Loucy (cell line): ENCODE results near the gene KEAP1.

Source experiments
- H2AFZ ChIP-seq: fragments of 200-600 bp; sonication (generic); 2 replicates; pipeline ENCODE4 v1.6.0; 2016; ENCODE audit warnings: antibody characterized with exemption, mild to moderate bottlenecking, low read length, moderate library complexity
- H3F3A ChIP-seq: fragments of 200-600 bp; 2 replicates; pipeline ENCODE4 v1.6.0; 2016; ENCODE audit warnings: antibody characterized with exemption, low read depth, mild to moderate bottlenecking
- H3K27me3 ChIP-seq: fragments of 200-600 bp; sonication (generic); 2 replicates; pipeline ENCODE4 v1.6.1; 2014; ENCODE audit warnings: low read length, mild to moderate bottlenecking; ENCODE audit not compliant: insufficient read depth, poor library complexity, severe bottlenecking
- H3K36me3 ChIP-seq: fragments of 200-600 bp; sonication (generic); 2 replicates; pipeline ENCODE4 v1.6.1; 2016; ENCODE audit warnings: low read length; ENCODE audit not compliant: insufficient read depth
- H3K4me1 ChIP-seq: fragments of 200-600 bp; sonication (generic); 2 replicates; pipeline ENCODE4 v1.5.1; 2014; ENCODE audit warnings: low read length, mild to moderate bottlenecking; ENCODE audit not compliant: insufficient read depth, poor library complexity, severe bottlenecking
- H3K4me2 ChIP-seq: fragments of 200-600 bp; sonication (generic); 2 replicates; pipeline ENCODE4 v1.6.0; 2014; ENCODE audit warnings: antibody characterized with exemption, low read length, low read depth, mild to moderate bottlenecking; ENCODE audit not compliant: poor library complexity, severe bottlenecking
- H3K4me3 ChIP-seq: fragments of 200-600 bp; sonication (generic); 2 replicates; pipeline ENCODE4 v1.5.1; 2014; ENCODE audit warnings: low read length, mild to moderate bottlenecking, mixed read lengths; ENCODE audit not compliant: poor library complexity, severe bottlenecking
- H3K79me2 ChIP-seq: fragments of 200-600 bp; sonication (generic); 2 replicates; pipeline ENCODE4 v1.6.1; 2014; ENCODE audit warnings: low read length; ENCODE audit not compliant: insufficient read depth
- H3K9ac ChIP-seq: fragments of 200-600 bp; sonication (generic); 2 replicates; pipeline ENCODE4 v1.6.0; 2014; ENCODE audit warnings: mild to moderate bottlenecking, low read depth, low read length, moderate library complexity; ENCODE audit not compliant: poor library complexity, severe bottlenecking
- H3K9me2 ChIP-seq: fragments of 200-600 bp; sonication (generic); replicated peaks from 2 replicates; pipeline ENCODE4 v1.6.1; 2016; ENCODE audit warnings: low read depth, low read length, mixed read lengths
- H3K9me3 ChIP-seq: fragments of 200-600 bp; sonication (generic); 2 replicates; pipeline ENCODE4 v1.6.1; 2014; ENCODE audit warnings: mild to moderate bottlenecking, antibody characterized with exemption, low read length, low read depth; ENCODE audit not compliant: insufficient read depth
- H4K20me1 ChIP-seq: fragments of 200-600 bp; sonication (generic); 2 replicates; pipeline ENCODE4 v1.6.0; 2014; ENCODE audit warnings: antibody characterized with exemption, low read length, mild to moderate bottlenecking; ENCODE audit not compliant: insufficient read depth, poor library complexity, severe bottlenecking
- CTCF ChIP-seq: fragments of 200-600 bp; sonication (generic); conservative IDR thresholded peaks from 2 replicates; pipeline ENCODE4 v1.5.1; 2014; ENCODE audit warnings: mild to moderate bottlenecking, antibody characterized with exemption, low read length
- EZH2phosphoT487 ChIP-seq: fragments of 200-600 bp; IDR thresholded peaks from 2 replicates; pipeline ENCODE4 v1.6.1; 2018; ENCODE audit warnings: antibody characterized with exemption, mild to moderate bottlenecking, moderate library complexity, borderline replicate concordance

The KEAP1 gene

DNA sequence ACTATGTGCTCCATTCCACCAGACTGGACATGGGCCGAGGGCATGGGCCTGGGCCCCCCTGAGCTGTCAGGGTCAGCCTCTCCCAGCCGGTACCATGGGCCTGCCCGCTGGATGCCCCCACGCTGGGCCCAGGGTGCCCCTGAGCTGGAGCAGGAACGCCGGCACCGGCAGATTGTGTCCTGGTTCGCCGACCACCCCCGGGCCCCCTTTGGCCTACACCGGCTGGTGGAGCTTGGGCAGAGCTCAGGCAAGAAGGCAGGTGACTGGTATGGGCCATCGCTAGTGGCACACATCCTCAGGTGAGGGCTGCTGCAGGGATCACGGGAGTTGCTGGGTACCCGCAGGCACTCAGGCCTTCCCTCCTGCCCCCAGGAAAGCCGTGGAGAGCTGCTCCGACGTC lies 43.7 kb upstream of the KEAP1 start:
- Histone ChIP-seq H3K9me3 (no peaks in the 10 kb centered on the region), H3K9me2 (no peaks in the 10 kb centered on the region), H2AFZ (no peak overlapping the region), H4K20me1 (peaks cover 20% of the 10 kb centered on the region), H3K4me1 (peaks cover 29% of the 10 kb centered on the region), H3K27me3 (peaks cover 6% of the 10 kb centered on the region), H3K4me3 (peak overlapping the region; percentile 32), H3K36me3 (peaks cover 38% of the 10 kb centered on the region; the same call in 1 of the 2 replicates), H3K4me2 (peak overlapping the region; percentile 57), H3F3A (peaks cover 5% of the 10 kb centered on the region), H3K79me2 (peaks cover 73% of the 10 kb centered on the region), H3K9ac (peak overlapping the region; percentile 39)
- TF ChIP-seq CTCF = no peak
- TF ChIP-seq EZH2phosphoT487 = no peak

DNA sequence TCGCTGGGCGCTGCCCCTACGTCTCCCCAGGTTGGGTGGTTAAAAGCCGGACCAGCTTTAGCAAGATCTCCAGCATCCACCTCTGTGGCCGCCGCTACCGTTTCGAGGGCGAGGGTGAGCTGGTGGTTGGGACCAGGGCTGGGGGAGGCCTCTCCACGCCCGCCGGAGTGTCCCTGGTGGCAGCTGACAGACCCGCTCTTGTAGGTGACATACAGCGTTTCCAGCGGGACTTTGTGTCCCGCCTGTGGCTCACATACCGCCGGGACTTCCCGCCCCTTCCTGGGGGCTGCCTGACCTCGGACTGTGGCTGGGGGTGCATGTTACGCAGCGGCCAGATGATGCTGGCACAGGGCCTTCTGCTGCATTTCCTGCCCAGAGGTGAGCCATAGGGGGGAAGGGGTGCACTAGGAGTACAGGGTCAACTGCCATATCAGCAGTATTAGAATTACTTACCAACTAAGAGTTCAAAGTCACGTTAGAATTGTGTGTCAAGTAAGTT lies 41.6 kb upstream of the KEAP1 start:
- Histone ChIP-seq H3K9me3 (no peaks in the 10 kb centered on the region), H3K4me3 (peak overlapping the region; percentile 95), H2AFZ (no peak overlapping the region), H3K4me2 (peak overlapping the region; percentile 92), H3K4me1 (peaks cover 21% of the 10 kb centered on the region), H3K36me3 (peaks cover 19% of the 10 kb centered on the region; the same call in 1 of the 2 replicates), H3K9me2 (no peaks in the 10 kb centered on the region), H3K9ac (peak overlapping the region; percentile 99), H3K79me2 (peaks cover 56% of the 10 kb centered on the region), H3K27me3 (peaks cover 6% of the 10 kb centered on the region), H4K20me1 (peaks cover 20% of the 10 kb centered on the region), H3F3A (peaks cover 5% of the 10 kb centered on the region)
- TF ChIP-seq EZH2phosphoT487 (no peak), CTCF (no peak)

DNA sequence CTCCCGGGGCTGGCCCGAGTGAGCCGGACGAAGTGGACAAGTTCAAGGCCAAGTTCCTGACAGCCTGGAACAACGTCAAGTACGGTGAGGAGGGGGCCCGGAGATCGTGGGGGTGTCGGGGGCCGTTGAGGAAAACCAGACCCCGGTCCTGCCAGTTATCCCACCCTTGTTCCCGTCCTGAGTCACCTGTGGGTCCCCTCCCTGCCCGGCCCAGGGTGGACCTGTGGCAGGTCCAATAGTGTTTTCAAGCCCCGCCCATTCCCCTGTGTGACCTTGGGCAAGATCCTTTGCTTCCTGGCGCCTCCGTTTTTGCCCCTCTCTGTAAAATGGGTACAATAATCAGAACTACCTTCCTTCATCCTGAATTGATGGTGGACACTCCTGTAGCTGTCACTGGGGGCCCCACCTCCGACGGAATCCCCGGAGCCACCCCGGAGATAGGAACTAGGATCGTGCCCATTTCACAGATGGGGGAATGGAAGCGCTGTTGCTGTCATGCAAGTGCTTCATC lies 41.1 kb upstream of the KEAP1 start:
- Histone ChIP-seq H3K4me2 (peak overlapping the region; percentile 92), H3F3A (peaks cover 5% of the 10 kb centered on the region), H3K9me3 (no peaks in the 10 kb centered on the region), H3K9me2 (no peaks in the 10 kb centered on the region), H3K4me1 (peaks cover 21% of the 10 kb centered on the region), H3K79me2 (peaks cover 52% of the 10 kb centered on the region), H3K27me3 (peaks cover 6% of the 10 kb centered on the region), H3K36me3 (peaks cover 16% of the 10 kb centered on the region; the same call in 1 of the 2 replicates), H3K4me3 (peak overlapping the region; percentile 95), H4K20me1 (peaks cover 20% of the 10 kb centered on the region), H2AFZ (no peak overlapping the region), H3K9ac (peak overlapping the region; percentile 99)
- TF ChIP-seq EZH2phosphoT487 (no peak), CTCF (no peak)
